VCaP (cell line): Measurements from ENCODE around the gene TSG101.

Experiments
- H3K27ac ChIP-seq: fragments of 450-650 bp; 2 replicates; pipeline ENCODE4 v1.5.1; 2017
- CTCF ChIP-seq: fragments of 450-650 bp; conservative IDR thresholded peaks from 2 replicates; pipeline ENCODE4 v1.5.1; 2017; ENCODE audit warnings: mild to moderate bottlenecking, moderate library complexity

TSG101 gene

DNA sequence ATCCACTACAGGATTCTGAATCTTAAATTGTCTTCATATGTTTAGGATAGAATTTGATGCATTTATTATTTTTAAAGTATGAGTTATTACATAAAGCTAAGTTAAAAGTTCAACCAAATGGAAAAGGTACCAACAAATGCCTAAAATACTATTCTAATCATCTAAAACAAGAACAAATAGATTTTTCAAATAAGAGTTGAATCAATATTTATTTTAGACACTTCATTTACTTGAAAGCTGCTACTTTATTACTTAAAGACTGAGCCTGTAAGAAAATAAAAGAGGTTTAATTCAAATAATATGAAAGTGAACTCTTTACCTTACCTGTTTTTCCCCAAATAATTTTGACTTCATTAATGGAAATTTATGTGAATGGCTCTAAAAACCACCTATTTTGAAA lies 54.2 kb downstream of the TSG101 start:
- no peak overlapping the region for H3K27ac ChIP-seq
- no peak for TF ChIP-seq CTCF

- no peak overlapping the region for H3K27ac ChIP-seq
- TF ChIP-seq CTCF = no peak
Measured at GRCh38 chr11:18471995-18472394, 54.7 kb downstream of the TSG101 start.

GRCh38 chr11:18468961-18469360 lies 57.8 kb downstream of the TSG101 start:
- no peak overlapping the region for H3K27ac ChIP-seq
- TF ChIP-seq CTCF = no peak

- no peak for TF ChIP-seq CTCF
- no peak overlapping the region for H3K27ac ChIP-seq
Measured at GRCh38 chr11:18468059-18468458, 58.7 kb downstream of the TSG101 start.

DNA sequence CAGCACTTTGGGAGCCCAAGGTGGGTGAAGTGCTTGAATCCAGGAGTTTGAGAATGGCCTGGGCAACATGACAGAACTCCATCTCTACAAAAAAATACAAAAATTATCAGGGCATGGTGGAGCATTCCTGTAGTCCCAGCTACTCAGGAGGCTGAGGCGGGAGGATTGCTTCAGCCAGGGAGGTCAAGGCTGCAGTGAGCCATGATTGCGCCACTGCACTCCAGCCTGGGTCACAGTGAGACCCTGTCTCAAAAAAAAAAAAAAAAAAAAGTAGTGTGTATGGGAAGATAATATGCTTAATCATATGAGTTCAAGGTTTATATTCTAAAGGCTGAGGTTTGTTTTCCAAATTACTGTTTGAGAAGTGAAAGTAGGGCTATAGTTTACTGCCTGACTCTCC lies 60.3 kb downstream of the TSG101 start:
- no peak overlapping the region for H3K27ac ChIP-seq
- no peak for TF ChIP-seq CTCF

DNA sequence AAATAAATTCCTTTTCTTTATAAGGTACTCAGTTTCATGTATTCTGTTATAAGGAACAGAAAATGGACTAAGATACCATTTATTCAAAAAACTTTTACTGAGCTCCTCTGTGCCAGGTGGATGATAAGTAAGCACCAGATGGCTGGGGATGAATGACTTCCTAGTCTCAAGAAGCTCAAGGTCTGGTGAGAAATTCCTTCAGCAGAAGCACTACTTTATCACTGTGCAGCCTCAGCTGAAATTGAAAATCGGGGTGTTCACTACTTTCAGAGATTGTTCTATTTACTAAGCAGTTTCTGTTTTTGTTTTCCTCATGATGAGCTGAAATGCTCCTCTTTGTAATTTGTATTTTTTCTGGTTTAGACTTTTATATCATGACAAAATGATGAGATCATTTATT lies 63.3 kb downstream of the TSG101 start:
- H3K27ac ChIP-seq = no peak overlapping the region
- no peak for TF ChIP-seq CTCF

- H3K27ac ChIP-seq = no peak overlapping the region
- TF ChIP-seq CTCF = no peak
Measured at GRCh38 chr11:18461909-18462308, 64.8 kb downstream of the TSG101 start.

DNA sequence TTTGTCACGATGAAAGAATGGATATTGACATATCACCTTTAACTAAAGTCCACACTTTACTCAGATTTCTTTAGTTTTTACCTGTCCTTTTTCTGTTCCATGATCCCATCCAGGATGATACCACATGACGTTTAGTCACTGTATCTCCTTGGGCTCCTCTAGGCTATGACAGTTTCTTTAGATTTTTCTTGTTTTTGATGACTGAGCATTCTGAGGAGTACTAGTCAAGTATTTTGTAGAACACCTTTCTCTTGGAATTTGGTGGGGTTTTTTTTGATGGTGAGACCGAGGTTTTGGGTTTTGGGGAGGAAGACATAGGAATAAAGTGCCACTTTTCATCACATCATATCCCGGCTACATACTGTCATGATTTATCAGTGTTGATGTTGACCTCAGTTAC lies 67.1 kb downstream of the TSG101 start:
- TF ChIP-seq CTCF = no peak
- H3K27ac ChIP-seq = no peak overlapping the region
